GM21737 (cell line): ENCODE results near the gene CYB561.
"Not testable (repeated sequence)": the region's sequence is repeated elsewhere in the genome, so short reads cannot be mapped to it uniquely, and the experiment has no call there.

Source experiments
- ATAC-seq: cut with Tn5 transposase; IDR thresholded peaks from one replicate; pipeline ENCODE4 v1.9.1; 2021; ENCODE audit warnings: mild to moderate bottlenecking, moderate library complexity; ENCODE audit not compliant: unreplicated experiment

The CYB561 gene

GRCh38 chr17:63479495-63480184, 33.5 kb upstream of the CYB561 start:
- no peak for ATAC-seq

GRCh38 chr17:63478814-63479494, 32.8 kb upstream of the CYB561 start:
- ATAC-seq: no peak

GRCh38 chr17:63477480-63478440, 31.7 kb upstream of the CYB561 start:
- no peak for ATAC-seq

- no peak for ATAC-seq
Observed at GRCh38 chr17:63476854-63477479, 30.9 kb upstream of the CYB561 start, which contains the start of gene ACE. ACE (plus strand) TSS chr17:63477061; CDS start chr17:63477095, 34 bp downstream.

- no peak for ATAC-seq
Observed at GRCh38 chr17:63476459-63476853, 30.4 kb upstream of the CYB561 start.

- ATAC-seq: no peak
Observed at GRCh38 chr17:63475491-63476412, 29.6 kb upstream of the CYB561 start.

- no peak for ATAC-seq
Observed at GRCh38 chr17:63474586-63475460, 28.7 kb upstream of the CYB561 start.

- no peak for ATAC-seq
Observed at GRCh38 chr17:63474174-63474573, 28.1 kb upstream of the CYB561 start.

GRCh38 chr17:63468099-63468498, 22.0 kb upstream of the CYB561 start:
- ATAC-seq: not testable (repeated sequence)

- ATAC-seq: no peak
Observed at GRCh38 chr17:63464691-63465236, 18.7 kb upstream of the CYB561 start.

- no peak for ATAC-seq
Observed at GRCh38 chr17:63463771-63464170, 17.7 kb upstream of the CYB561 start.

GRCh38 chr17:63460018-63460417, 13.9 kb upstream of the CYB561 start:
- no peak for ATAC-seq

GRCh38 chr17:63458478-63458877, 12.4 kb upstream of the CYB561 start:
- no peak for ATAC-seq

GRCh38 chr17:63455417-63455816, 9.3 kb upstream of the CYB561 start:
- ATAC-seq: no peak

GRCh38 chr17:63454915-63455314, 8.8 kb upstream of the CYB561 start:
- no peak for ATAC-seq

GRCh38 chr17:63454357-63454756, 8.3 kb upstream of the CYB561 start:
- not testable (repeated sequence) for ATAC-seq

- ATAC-seq: no peak
Observed at GRCh38 chr17:63452962-63453551, 7.0 kb upstream of the CYB561 start.
